ENCODE results near the gene CNEP1R1.

CNEP1R1 gene

GRCh38 chr16:49992825-49993224 lies 32.2 kb upstream of the CNEP1R1 start:
- no peak for DNase-seq (ENCODE audit: low read depth)
- no peak for TF ChIP-seq CTCF (conservative IDR thresholded peaks at IDR 0.05; ENCODE audit: low read depth, low read length)
- no peak overlapping the region for H3K4me3 ChIP-seq (ENCODE audit: low read length)

GRCh38 chr16:49993579-49993978 lies 31.4 kb upstream of the CNEP1R1 start:
- no peak for DNase-seq (ENCODE audit: low read depth)
- no peak for TF ChIP-seq CTCF (conservative IDR thresholded peaks at IDR 0.05; ENCODE audit: low read depth, low read length)
- H3K4me3 ChIP-seq (ENCODE audit: low read length): no peak overlapping the region

- DNase-seq (ENCODE audit: low read depth): no peak
- no peak overlapping the region for H3K4me3 ChIP-seq (ENCODE audit: low read length)
- TF ChIP-seq CTCF (conservative IDR thresholded peaks at IDR 0.05; ENCODE audit: low read depth, low read length): no peak
Measured at GRCh38 chr16:49994006-49994405, 31.0 kb upstream of the CNEP1R1 start.

- no peak overlapping the region for H3K4me3 ChIP-seq (ENCODE audit: low read length)
- DNase-seq (ENCODE audit: low read depth): no peak
- no peak for TF ChIP-seq CTCF (conservative IDR thresholded peaks at IDR 0.05; ENCODE audit: low read depth, low read length)
Measured at GRCh38 chr16:49995720-49996119, 29.3 kb upstream of the CNEP1R1 start.

GRCh38 chr16:49997721-49998251 lies 27.2 kb upstream of the CNEP1R1 start:
- DNase-seq (ENCODE audit: low read depth): no peak
- no peak for TF ChIP-seq CTCF (conservative IDR thresholded peaks at IDR 0.05; ENCODE audit: low read depth, low read length)

GRCh38 chr16:49998991-49999390 lies 26.0 kb upstream of the CNEP1R1 start:
- no peak overlapping the region for H3K4me3 ChIP-seq (ENCODE audit: low read length)
- no peak for DNase-seq (ENCODE audit: low read depth)
- no peak for TF ChIP-seq CTCF (conservative IDR thresholded peaks at IDR 0.05; ENCODE audit: low read depth, low read length)

More at GRCh38 chr16:49997721-49998251, 27.2 kb upstream of the CNEP1R1 start:
- H3K4me3 ChIP-seq (ENCODE audit: low read length): no peak overlapping the region

GRCh38 chr16:50001144-50001543 lies 23.9 kb upstream of the CNEP1R1 start:
- H3K4me3 ChIP-seq (ENCODE audit: low read length): no peak overlapping the region
- DNase-seq (ENCODE audit: low read depth): no peak
- TF ChIP-seq CTCF (conservative IDR thresholded peaks at IDR 0.05; ENCODE audit: low read depth, low read length): no peak

Measured in retinal pigment epithelial cell (primary cell).